Measurements from ENCODE around the gene MYRIP.
A peak's percentile ranks its signal among the peaks of the same experiment; 100 is the strongest.
"Not testable (repeated sequence)": the region's sequence is repeated elsewhere in the genome, so short reads cannot be mapped to it uniquely, and the experiment has no call there.

MYRIP gene

DNA sequence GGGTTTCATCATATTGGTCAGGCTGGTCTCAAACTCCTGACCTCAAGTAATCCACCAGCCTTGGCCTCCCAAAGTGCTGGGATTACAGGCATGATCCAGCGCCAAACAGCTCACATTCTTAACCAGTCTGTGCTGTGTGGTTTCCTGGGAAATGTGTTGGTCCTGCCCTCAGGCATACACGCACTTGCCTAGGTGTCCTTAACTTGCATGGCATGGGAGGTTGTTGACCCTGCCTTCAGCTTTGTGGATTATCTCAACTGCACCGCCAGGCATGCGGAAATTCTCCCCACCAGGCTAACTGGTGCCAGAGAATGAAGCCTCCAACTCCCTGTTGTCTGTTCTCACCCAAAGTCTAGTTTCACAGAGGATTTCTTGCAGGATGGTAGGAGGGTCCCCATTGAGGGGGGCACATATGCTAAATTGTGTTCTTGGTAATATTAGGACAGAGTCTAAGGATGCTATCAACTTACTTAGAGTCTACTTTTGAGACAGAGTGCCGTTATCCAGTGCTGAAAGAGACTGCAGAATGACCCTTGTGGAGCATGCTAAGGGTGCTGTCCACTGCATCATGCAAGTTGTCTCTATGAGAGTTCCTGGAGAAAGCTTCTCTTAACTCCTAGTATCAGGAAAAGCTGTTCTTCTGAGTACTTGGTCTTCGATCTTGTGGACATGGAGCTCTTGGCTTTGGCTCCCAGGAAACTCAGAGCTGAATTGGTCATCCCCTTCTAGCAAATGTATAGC is 438.5 kb downstream of the MYRIP start:
- no peak for DNase-seq

- no peak for DNase-seq
Observed at GRCh38 chr3:40248591-40248990, 439.2 kb downstream of the MYRIP start.

- no peak for DNase-seq
Observed at GRCh38 chr3:40249168-40249567, 439.8 kb downstream of the MYRIP start.

- DNase-seq = no peak
Observed at GRCh38 chr3:40254491-40254890, 445.1 kb downstream of the MYRIP start.

GRCh38 chr3:40254891-40255290 is 445.5 kb downstream of the MYRIP start:
- DNase-seq = no peak

GRCh38 chr3:40255532-40255931 is 446.1 kb downstream of the MYRIP start:
- no peak for DNase-seq

DNA sequence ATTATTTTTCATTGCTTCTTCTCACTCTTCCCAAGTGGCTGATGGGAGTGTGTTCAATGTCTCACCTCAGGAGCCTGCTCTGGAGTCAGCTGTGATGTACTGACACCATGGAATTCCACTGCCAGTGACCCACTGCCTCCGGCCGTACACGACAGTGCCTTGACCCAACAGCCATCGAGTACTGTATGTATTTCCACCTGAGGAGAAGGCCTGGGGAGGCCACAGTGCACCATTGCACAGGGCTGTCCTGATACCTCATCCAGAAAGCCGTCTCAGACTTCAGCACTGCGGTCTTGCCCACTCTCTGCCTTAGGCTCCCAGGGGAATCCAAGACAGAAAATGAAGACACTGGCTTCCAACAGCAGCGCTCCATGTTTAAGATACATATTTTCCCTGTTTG is 448.7 kb downstream of the MYRIP start:
- no peak for DNase-seq

GRCh38 chr3:40258555-40258954 is 449.1 kb downstream of the MYRIP start:
- DNase-seq = no peak

DNA sequence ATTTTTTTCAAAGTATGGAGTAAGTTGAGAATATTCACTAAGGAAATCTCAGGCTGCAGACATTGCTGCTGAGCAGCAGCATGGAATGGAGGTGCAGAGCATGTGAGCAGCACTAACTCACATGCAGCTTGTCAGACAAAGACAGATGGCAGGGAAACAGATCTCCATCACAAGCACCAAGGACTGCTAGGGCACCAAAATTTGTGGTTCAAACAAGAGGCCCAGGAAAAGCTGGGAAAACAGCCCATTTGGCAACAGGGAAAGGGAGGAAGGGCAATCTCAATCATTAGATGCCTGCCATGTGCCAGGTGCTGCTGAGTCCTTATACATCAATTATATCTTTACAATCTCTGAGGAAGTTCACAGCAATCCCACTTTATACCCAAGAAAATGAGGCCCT is 452.9 kb downstream of the MYRIP start:
- no peak for DNase-seq

GRCh38 chr3:40264451-40264850 is 455.0 kb downstream of the MYRIP start:
- no peak for DNase-seq

- no peak for DNase-seq
Observed at GRCh38 chr3:40265181-40265580, 455.8 kb downstream of the MYRIP start.

DNA sequence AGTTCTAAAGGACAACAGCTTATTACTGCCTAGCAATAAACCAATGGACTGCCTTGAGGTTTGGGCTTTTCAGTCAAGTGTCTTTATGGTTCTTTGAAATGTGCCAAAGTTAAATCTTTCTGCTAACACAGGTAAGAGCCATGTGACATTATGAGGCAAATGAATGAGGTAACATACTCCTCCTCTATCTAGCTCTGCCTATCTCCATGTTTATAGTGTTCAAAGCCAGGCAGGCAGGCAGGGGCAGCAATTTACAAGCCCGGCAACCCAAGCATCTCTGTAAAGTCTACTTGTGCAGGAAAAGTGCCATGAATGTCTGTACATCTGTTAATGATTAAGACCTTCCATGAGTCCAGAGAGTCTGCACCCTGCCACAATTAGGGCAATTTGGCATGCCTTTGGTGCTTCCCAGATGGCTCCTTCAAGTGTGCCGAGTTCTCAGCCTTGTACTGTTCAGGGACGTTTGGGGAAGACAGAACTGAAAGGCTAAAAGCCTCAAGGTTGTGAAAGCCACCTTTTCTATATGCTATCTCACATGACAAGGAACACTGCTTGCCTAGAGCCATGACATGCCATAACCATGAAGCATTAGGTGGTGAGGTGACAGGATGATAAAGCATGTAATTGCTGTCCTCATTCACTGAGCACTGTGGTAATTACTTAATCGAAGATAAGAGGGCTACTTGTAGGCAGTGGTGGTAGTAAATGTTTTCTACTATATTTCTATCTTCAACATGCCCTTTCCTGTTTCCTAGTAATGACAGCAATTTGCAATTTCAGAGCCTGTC is 458.7 kb downstream of the MYRIP start:
- no peak for DNase-seq

GRCh38 chr3:40268802-40269524 is 459.6 kb downstream of the MYRIP start:
- DNase-seq = no peak

GRCh38 chr3:40278791-40279190 is 469.4 kb downstream of the MYRIP start:
- DNase-seq = no peak

GRCh38 chr3:40281995-40282394 is 472.6 kb downstream of the MYRIP start:
- DNase-seq = no peak

- DNase-seq = not testable (repeated sequence)
Observed at GRCh38 chr3:40283057-40283456, 473.6 kb downstream of the MYRIP start.

GRCh38 chr3:40287248-40287647 is 477.8 kb downstream of the MYRIP start:
- DNase-seq = no peak

GRCh38 chr3:40290396-40290795 is 481.0 kb downstream of the MYRIP start:
- DNase-seq = peak; percentile 40

- DNase-seq = no peak
Observed at GRCh38 chr3:40291471-40291870, 482.1 kb downstream of the MYRIP start.

- DNase-seq = no peak
Observed at GRCh38 chr3:40292637-40293349, 483.4 kb downstream of the MYRIP start.

DNA sequence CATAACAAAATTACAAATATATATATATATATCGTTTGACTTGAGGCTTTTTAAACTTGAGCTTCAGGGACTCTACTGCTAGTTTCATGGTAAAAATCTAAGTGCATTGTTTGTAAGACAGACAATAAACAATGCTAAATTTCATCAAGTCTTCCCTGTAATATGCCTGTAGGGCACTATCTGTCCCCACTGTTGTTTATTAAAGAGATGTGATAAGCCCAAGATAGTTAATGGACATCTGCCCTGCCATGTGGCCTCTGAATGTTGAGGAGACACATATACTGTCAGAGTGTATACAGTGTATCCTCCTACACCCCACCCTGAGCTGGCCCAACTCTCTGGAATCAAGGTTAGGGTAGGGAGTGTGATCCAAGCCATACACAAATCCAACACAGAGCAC is 485.0 kb downstream of the MYRIP start:
- DNase-seq = no peak

DNA sequence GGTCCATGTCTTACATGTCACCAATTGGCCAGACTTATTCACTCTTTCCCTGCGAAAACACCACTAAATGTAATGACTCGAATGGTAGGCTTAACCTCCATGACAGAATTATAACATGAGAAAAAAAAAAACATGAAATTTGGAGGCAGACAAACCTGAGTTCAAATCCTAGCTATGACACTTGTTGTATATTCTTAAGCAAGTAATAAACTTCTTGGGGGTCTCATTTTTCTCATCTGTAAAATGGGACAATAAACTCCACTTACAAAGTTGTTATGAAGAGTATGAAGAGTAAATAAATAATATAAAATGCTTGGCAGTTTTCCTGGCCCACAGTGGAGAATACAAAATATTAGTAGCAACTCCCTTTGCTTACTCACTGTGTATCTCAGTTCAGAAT is 488.7 kb downstream of the MYRIP start:
- DNase-seq = no peak

GRCh38 chr3:40299130-40299720 is 489.8 kb downstream of the MYRIP start:
- DNase-seq = no peak
